GM12878 (cell line): Measurements from ENCODE around the gene PREB. TPM values are rescaled to one million over a fixed set of nuclear protein-coding genes. Genes with fewer than 3 reads are reported as not detected.

Source experiments
- ATAC-seq: fragments of 200-7000 bp; cut with Tn5 transposase; 3 replicates; pipeline ENCODE4 v1.9.1; 2020; ENCODE audit warnings: mild to moderate bottlenecking, moderate library complexity
- BruUV-seq: library from RNA; stranded (reverse); fragments of 400-500 nt; replicated peaks from 2 replicates; lab custom pipeline; 2021; lab: Mats Ljungman, UMichigan
- CTCF ChIA-PET: fragments of 300-600 bp; sonication (Branson Sonifier 250); formaldehyde crosslinking; extraction: SDS; loops from one replicate; lab custom pipeline; 2021; ENCODE audit warnings: inconsistent platforms; lab: Yijun Ruan, JAX
- POLR2A ChIA-PET: fragments of 350-600 bp; formaldehyde crosslinking; extraction: SDS; loops from one replicate; lab custom pipeline; 2021; ENCODE audit warnings: inconsistent platforms; lab: Charles Lee
- RAD21 ChIA-PET: fragments of 300-600 bp; sonication (Branson Sonifier 250); formaldehyde crosslinking; loops from one replicate; lab custom pipeline; 2023; ENCODE audit warnings: antibody characterized with exemption; ENCODE audit not compliant: unreplicated experiment; lab: Charles Lee
- SMC1A ChIA-PET: fragments of 300-600 bp; sonication (Branson Sonifier 250); formaldehyde crosslinking; loops from one replicate; lab custom pipeline; 2023; ENCODE audit not compliant: unreplicated experiment, uncharacterized antibody; lab: Charles Lee
- DNase-seq: peaks from one replicate; pipeline ENCODE4 v3.0.0-alpha.2; 2011; ENCODE audit warnings: low read depth, low spot score
- FAIRE-seq: peaks from 3 replicates; lab custom pipeline; 2011; peaks lifted over from hg19 to GRCh38; lab: Jason Lieb, UNC
- H2AFZ ChIP-seq: 2 replicates; pipeline ENCODE4 v1.6.0; 2011; ENCODE audit warnings: low read depth, low read length, control low read depth; ENCODE audit not compliant: control insufficient read depth
- H3K27ac ChIP-seq: 2 replicates; pipeline ENCODE4 v1.5.1; 2011; ENCODE audit warnings: control low read depth; ENCODE audit not compliant: control insufficient read depth, insufficient read depth
- H3K27me3 ChIP-seq, 2 experiments: replicated peaks in 1 of 2; 2 replicates each; pipeline versions ENCODE4 v1.6.0 to v1.6.1; 2011; ENCODE audit warnings: low read length in 1 of 2; ENCODE audit not compliant: control insufficient read depth in 2 of 2, insufficient read depth in 2 of 2
- H3K36me3 ChIP-seq, 2 experiments: 2 replicates each; pipeline ENCODE4 v1.5.1; 2011; ENCODE audit warnings: low read length in 1 of 2; ENCODE audit not compliant: control insufficient read depth in 2 of 2, insufficient read depth in 2 of 2
- H3K4me1 ChIP-seq: 2 replicates; pipeline ENCODE4 v1.6.1; 2011; ENCODE audit warnings: mild to moderate bottlenecking, low read length, moderate library complexity, mixed read lengths; ENCODE audit not compliant: control insufficient read depth, insufficient read depth
- H3K4me2 ChIP-seq: 2 replicates; pipeline ENCODE4 v1.6.0; 2011; ENCODE audit warnings: control low read depth; ENCODE audit not compliant: control insufficient read depth, insufficient read depth
- H3K4me3 ChIP-seq: fragments of 200-600 bp; sonication (generic); 2 replicates; pipeline ENCODE4 v1.5.1; 2016
- H3K79me2 ChIP-seq: 2 replicates; pipeline ENCODE4 v1.6.0; 2011; ENCODE audit warnings: low read length; ENCODE audit not compliant: control insufficient read depth, insufficient read depth
- H3K9ac ChIP-seq: 2 replicates; pipeline ENCODE4 v1.8.0; 2011; ENCODE audit warnings: low read length, control low read depth, mixed read lengths; ENCODE audit not compliant: control insufficient read depth, insufficient read depth
- H3K9me3 ChIP-seq: replicated peaks from 3 replicates; pipeline ENCODE4 v1.5.1; 2011; ENCODE audit warnings: mild to moderate bottlenecking, low read length; ENCODE audit not compliant: control insufficient read depth, insufficient read depth
- H4K20me1 ChIP-seq: 2 replicates; pipeline ENCODE4 v1.6.0; 2011; ENCODE audit not compliant: control insufficient read depth, insufficient read depth
- ATF7 ChIP-seq: fragments of 450-650 bp; IDR thresholded peaks from 2 replicates; pipeline ENCODE4 v1.6.1; 2016; ENCODE audit warnings: low read depth, mild to moderate bottlenecking
- GABPA ChIP-seq: IDR thresholded peaks from 2 replicates; pipeline ENCODE4 v1.6.1; 2014; ENCODE audit warnings: antibody characterized with exemption, low read depth, mild to moderate bottlenecking, inconsistent platforms
- HDAC2 ChIP-seq: fragments of 200-600 bp; sonication (generic); IDR thresholded peaks from 2 replicates; pipeline ENCODE4 v1.6.1; 2017
- IRF5 ChIP-seq: fragments of 450-650 bp; IDR thresholded peaks from 2 replicates; pipeline ENCODE4 v1.6.1; 2017; ENCODE audit warnings: borderline replicate concordance
- LARP7 ChIP-seq: fragments of 450-650 bp; IDR thresholded peaks from 2 replicates; pipeline ENCODE4 v1.6.1; 2017; ENCODE audit warnings: mild to moderate bottlenecking
- MAX ChIP-seq: IDR thresholded peaks from 2 replicates; pipeline ENCODE4 v1.6.1; 2012; ENCODE audit warnings: low read depth, low read length, improper control_type of control experiment
- MXI1 ChIP-seq: fragments of 150-350 bp; IDR thresholded peaks from 2 replicates; pipeline ENCODE4 v1.6.1; 2011; ENCODE audit warnings: low read depth, mild to moderate bottlenecking, inconsistent platforms, low read length, improper control_type of control experiment
- NFYB ChIP-seq: IDR thresholded peaks from 2 replicates; pipeline ENCODE4 v1.6.1; 2011; ENCODE audit warnings: low read depth, mild to moderate bottlenecking, low read length, improper control_type of control experiment, moderate library complexity; ENCODE audit not compliant: insufficient read depth
- NR2C2 ChIP-seq: IDR thresholded peaks from 2 replicates; pipeline ENCODE4 v1.6.1; 2011; ENCODE audit warnings: borderline replicate concordance, low read depth; ENCODE audit not compliant: control insufficient read depth, insufficient read length
- RAD21 ChIP-seq: IDR thresholded peaks from 2 replicates; pipeline ENCODE4 v1.6.1; 2011; ENCODE audit warnings: mild to moderate bottlenecking, low read depth, low read length, moderate library complexity; ENCODE audit not compliant: insufficient read depth
- RELA ChIP-seq: fragments of 450-650 bp; IDR thresholded peaks from 2 replicates; pipeline ENCODE4 v1.8.0; 2014; ENCODE audit warnings: borderline replicate concordance; ENCODE audit not compliant: partially characterized antibody
- RUNX3 ChIP-seq: IDR thresholded peaks from 2 replicates; pipeline ENCODE4 v1.6.1; 2012; ENCODE audit warnings: low read length, inconsistent platforms
- SMC3 ChIP-seq: IDR thresholded peaks from 2 replicates; pipeline ENCODE4 v1.6.1; 2011; ENCODE audit warnings: low read length, improper control_type of control experiment, borderline replicate concordance
- WRNIP1 ChIP-seq: IDR thresholded peaks from 2 replicates; pipeline ENCODE4 v1.6.1; 2011; ENCODE audit warnings: low read depth, low read length, improper control_type of control experiment, borderline replicate concordance
- ZNF592 ChIP-seq: fragments of 450-650 bp; IDR thresholded peaks from 2 replicates; pipeline ENCODE4 v1.6.1; 2017; ENCODE audit warnings: mild to moderate bottlenecking, moderate library complexity
- WGBS: methylation state at CpG from one replicate; pipeline ENCODE4 v1.1.6; 2016; ENCODE audit warnings: low lambda C conversion rate; ENCODE audit not compliant: insufficient replicate concordance, insufficient coverage; ENCODE audit errors: missing lambda C conversion rate; 5-methylcytosine and 5-hydroxymethylcytosine counted together
- in situ Hi-C: fragments of 300-500 bp; cut with MboI; formaldehyde crosslinking; loops from 9 replicates; pipeline ENCODE4 v1.14.3; 2018; ENCODE audit warnings: mixed read lengths
- intact Hi-C: fragments of 100-400 bp; cut with micrococcal nuclease; formaldehyde crosslinking; loops from one replicate; pipeline ENCODE4 v1.14.2; 2022; ENCODE audit not compliant: unreplicated experiment
- polyA plus RNA-seq, 11 experiments: library from polyadenylated mRNA; depleted of rRNA in 4 of 11; unstranded in 6 of 11; stranded (reverse) in 5 of 11; fragments of >200 nt; fragmentation: Nextera tagmentation in 4 of 11; fragmentation: Illumina TruSeq in 1 of 11; extraction: Ambion mirVana in 4 of 11; extraction: Trizol in 1 of 11; gene quantifications; 1 replicate in 1 of 11; 2 replicates in 10 of 11; pipeline versions ENCODE4 v1.2.1 to v1.2.3, GENCODE V29; 2011 to 2016; ENCODE audit warnings: inconsistent platforms in 2 of 11, missing spikeins in 2 of 11, low read depth in 1 of 11
- total RNA-seq, 4 experiments: library from RNA; depleted of rRNA in 3 of 4; stranded (reverse); fragments of >200 nt in 3 of 4; fragmentation: Illumina TruSeq in 1 of 4; extraction: Trizol in 1 of 4; gene quantifications; 2 replicates each; pipeline versions ENCODE4 v1.2.1 to v1.2.3, GENCODE V29; 2013 to 2021
- TF ChIP-seq, protein P1 (sequence below): IDR thresholded peaks from 2 replicates; pipeline ENCODE4 v1.6.1; 2012; ENCODE audit warnings: low read length, inconsistent platforms

Gene PREB
- total and polyA plus RNA-seq, 10 of the 15 experiments (the other 5 are each of a cell fraction or from before 2014, with no cell fraction given) = 26.3 to 101 (median 52.7) TPM

DNA sequence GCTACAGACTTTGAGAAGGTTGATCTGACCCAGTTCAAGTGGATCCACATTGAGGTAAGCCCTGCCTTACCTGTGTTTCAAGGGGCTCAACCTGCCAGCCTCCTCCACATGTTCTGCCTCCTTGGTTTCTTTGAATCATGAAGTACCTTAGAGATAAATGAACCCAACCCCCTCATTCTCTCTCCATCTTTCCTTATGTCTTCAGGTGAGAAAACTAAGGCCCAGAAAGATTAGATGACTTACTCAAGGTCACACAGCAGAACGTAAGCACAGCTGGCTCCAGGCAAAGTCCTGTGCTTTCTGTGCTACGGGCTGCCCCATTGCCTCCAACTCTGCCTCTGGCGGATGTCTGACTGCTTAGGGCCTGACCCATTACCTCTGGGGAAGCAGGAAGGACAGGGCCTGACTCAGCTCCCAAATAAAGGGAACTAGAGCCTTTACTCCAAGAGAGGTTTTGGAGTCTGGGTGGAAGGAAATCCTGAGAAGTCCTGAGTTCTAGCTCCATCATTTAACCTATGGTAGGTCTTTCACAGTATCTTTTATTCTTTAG is 37.6 kb downstream of the PREB start:
- Histone ChIP-seq H4K20me1 (no peaks in the 10 kb centered on the region), H2AFZ (peak overlapping the region; percentile 91), H3K36me3 (no peaks in the 10 kb centered on the region; a peak in 1 of 4 replicates), H3K9me3 (no peaks in the 10 kb centered on the region), H3K79me2 (no peaks in the 10 kb centered on the region), H3K4me3 (no peak overlapping the region), H3K9ac (no peak overlapping the region), H3K4me1 (no peaks in the 10 kb centered on the region; the same call in 1 of the 2 replicates), H3K4me2 (no peak overlapping the region), H3K27me3 (no peaks in the 10 kb centered on the region), H3K27ac (no peak overlapping the region)
- ChIA-PET RAD21 (interaction anchor here (1.2 to 4.4 kb wide), 3 partner anchors 95 to 206 kb away, joined by 6 to 23 read pairs (median 15); no protein-coding TSS in a partner anchor), CTCF (interaction anchor here (0.9 to 9.3 kb wide), 17 partner anchors 9 to 492 kb away, joined by 3 to 132 read pairs (median 4); partner anchors contain the start of genes ABHD1, KHK and TRIM54), POLR2A (no interaction called here), SMC1A (interaction anchor here (1.1 to 4.7 kb wide), 8 partner anchors 9 to 247 kb away, joined by 3 to 19 read pairs (median 5); no protein-coding TSS in a partner anchor)
- DNase-seq (no peak), FAIRE-seq (no peak), ATAC-seq (no peak)
- intact Hi-C loops = no loop called here
- WGBS = 62% methylated on average over 3 of the region's 3 CpGs
- no TSS peak for BruUV-seq
- TF ChIP-seq MXI1 = no peak
- no peak for TF ChIP-seq MAX
- TF ChIP-seq, protein P1, sequence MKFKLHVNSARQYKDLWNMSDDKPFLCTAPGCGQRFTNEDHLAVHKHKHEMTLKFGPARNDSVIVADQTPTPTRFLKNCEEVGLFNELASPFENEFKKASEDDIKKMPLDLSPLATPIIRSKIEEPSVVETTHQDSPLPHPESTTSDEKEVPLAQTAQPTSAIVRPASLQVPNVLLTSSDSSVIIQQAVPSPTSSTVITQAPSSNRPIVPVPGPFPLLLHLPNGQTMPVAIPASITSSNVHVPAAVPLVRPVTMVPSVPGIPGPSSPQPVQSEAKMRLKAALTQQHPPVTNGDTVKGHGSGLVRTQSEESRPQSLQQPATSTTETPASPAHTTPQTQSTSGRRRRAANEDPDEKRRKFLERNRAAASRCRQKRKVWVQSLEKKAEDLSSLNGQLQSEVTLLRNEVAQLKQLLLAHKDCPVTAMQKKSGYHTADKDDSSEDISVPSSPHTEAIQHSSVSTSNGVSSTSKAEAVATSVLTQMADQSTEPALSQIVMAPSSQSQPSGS = no peak
- no peak for TF ChIP-seq ZNF592
- no peak for TF ChIP-seq GABPA
- no peak for TF ChIP-seq WRNIP1
- TF ChIP-seq SMC3 = no peak
- TF ChIP-seq HDAC2 = no peak
- TF ChIP-seq LARP7 = no peak
- TF ChIP-seq RAD21 = no peak
- TF ChIP-seq RUNX3 = no peak
- TF ChIP-seq IRF5 = no peak
- TF ChIP-seq RELA = no peak
- TF ChIP-seq ATF7 = no peak
- TF ChIP-seq NFYB = no peak
- no peak for TF ChIP-seq NR2C2
- in situ Hi-C loops = loop anchor here (5.0 kb wide), 1 partner anchor 185 kb away; the partner anchor contains the start of gene TRIM54
